Activated CD4-positive, alpha-beta memory T cell treated with anti-CD3 and anti-CD28 coated beads for 36 hours (primary cell): ENCODE measurements around the gene MLC1. TPM values are rescaled to one million over a fixed set of nuclear protein-coding genes. Genes with fewer than 3 reads are reported as not detected.

Experiments used
- CTCF ChIA-PET: fragments of 350-600 bp; sonication (Branson Sonifier 250); formaldehyde crosslinking; loops from one replicate; lab custom pipeline; 2021; ENCODE audit warnings: antibody characterized with exemption, inconsistent platforms; lab: Charles Lee
- POLR2A ChIA-PET: fragments of 350-600 bp; sonication (Branson Sonifier 250); formaldehyde crosslinking; loops from one replicate; lab custom pipeline; 2021; ENCODE audit warnings: antibody characterized with exemption; lab: Charles Lee
- DNase-seq: peaks from one replicate; pipeline ENCODE4 v3.0.0-alpha.2; 2020
- H3K27ac Mint-ChIP-seq: one replicate; pipeline ENCODE4 v1.8.0; 2021; ENCODE audit warnings: mixed read lengths
- H3K27me3 Mint-ChIP-seq: one replicate; pipeline ENCODE4 v1.8.0; 2021; ENCODE audit warnings: mixed read lengths
- H3K36me3 Mint-ChIP-seq: one replicate; pipeline ENCODE4 v1.8.0; 2021; ENCODE audit warnings: mixed read lengths
- H3K4me1 Mint-ChIP-seq: one replicate; pipeline ENCODE4 v1.8.0; 2021; ENCODE audit warnings: low read depth, mixed read lengths
- H3K4me3 Mint-ChIP-seq: one replicate; pipeline ENCODE4 v1.8.0; 2021; ENCODE audit warnings: mild to moderate bottlenecking, mixed read lengths
- H3K9me3 Mint-ChIP-seq: one replicate; pipeline ENCODE4 v1.8.0; 2021; ENCODE audit warnings: mixed read lengths
- intact Hi-C: fragments of 100-400 bp; cut with micrococcal nuclease; formaldehyde crosslinking; loops from one replicate; pipeline ENCODE4 v1.15.1; 2023
- total RNA-seq, 2 experiments: library from RNA; stranded (reverse); gene quantifications; one replicate each; pipeline ENCODE4 v1.2.3, GENCODE V29; 2021

MLC1 gene
- total RNA-seq, 2 experiments from 2014 or later, result not detected

- H3K9me3 Mint-ChIP-seq, result no peaks in the 10 kb centered on the region
- POLR2A ChIA-PET, result no interaction called here
- no peak overlapping the region for H3K4me3 Mint-ChIP-seq
- CTCF ChIA-PET, result no interaction called here
- DNase-seq, result no peak
- H3K27me3 Mint-ChIP-seq, result peaks cover 24% of the 10 kb centered on the region
- intact Hi-C loops, result no loop called here
- H3K27ac Mint-ChIP-seq, result no peak overlapping the region
- peaks cover 13% of the 10 kb centered on the region for H3K4me1 Mint-ChIP-seq
- no peaks in the 10 kb centered on the region for H3K36me3 Mint-ChIP-seq
These were observed 2.2 kb downstream of the MLC1 start for GRCh38 chr22:50082961-50083461.

GRCh38 chr22:50082197-50082715 lies 3.0 kb downstream of the MLC1 start:
- ChIA-PET POLR2A (no interaction called here), CTCF (no interaction called here)
- intact Hi-C loops, result no loop called here
- Mint-ChIP-seq H3K4me1 (peaks cover 13% of the 10 kb centered on the region), H3K36me3 (no peaks in the 10 kb centered on the region), H3K27me3 (peaks cover 20% of the 10 kb centered on the region), H3K9me3 (no peaks in the 10 kb centered on the region), H3K27ac (no peak overlapping the region), H3K4me3 (no peak overlapping the region)
- DNase-seq, result no peak

- Mint-ChIP-seq H3K4me1 (peaks cover 13% of the 10 kb centered on the region), H3K27ac (no peak overlapping the region), H3K27me3 (peaks cover 13% of the 10 kb centered on the region), H3K36me3 (no peaks in the 10 kb centered on the region), H3K9me3 (no peaks in the 10 kb centered on the region), H3K4me3 (no peak overlapping the region)
- ChIA-PET POLR2A (no interaction called here), CTCF (no interaction called here)
- no peak for DNase-seq
- intact Hi-C loops, result no loop called here
These were observed 3.6 kb downstream of the MLC1 start for GRCh38 chr22:50081426-50082196.

GRCh38 chr22:50080077-50080465 lies 5.2 kb downstream of the MLC1 start:
- ChIA-PET CTCF (no interaction called here), POLR2A (no interaction called here)
- no peaks in the 10 kb centered on the region for H3K36me3 Mint-ChIP-seq
- peaks cover 6% of the 10 kb centered on the region for H3K4me1 Mint-ChIP-seq
- no peaks in the 10 kb centered on the region for H3K9me3 Mint-ChIP-seq
- DNase-seq, result no peak
- H3K27ac Mint-ChIP-seq, result no peak overlapping the region
- intact Hi-C loops, result no loop called here
- peaks cover 9% of the 10 kb centered on the region for H3K27me3 Mint-ChIP-seq
- no peak overlapping the region for H3K4me3 Mint-ChIP-seq

- CTCF ChIA-PET, result no interaction called here
- peaks cover 8% of the 10 kb centered on the region for H3K27me3 Mint-ChIP-seq
- no peak overlapping the region for H3K27ac Mint-ChIP-seq
- intact Hi-C loops, result no loop called here
- no peak for DNase-seq
- no peaks in the 10 kb centered on the region for H3K36me3 Mint-ChIP-seq
- H3K4me1 Mint-ChIP-seq, result no peaks in the 10 kb centered on the region
- no peak overlapping the region for H3K4me3 Mint-ChIP-seq
- no peaks in the 10 kb centered on the region for H3K9me3 Mint-ChIP-seq
- POLR2A ChIA-PET, result no interaction called here
These were observed 6.5 kb downstream of the MLC1 start for GRCh38 chr22:50078761-50079160.

GRCh38 chr22:50078246-50078645 lies 7.0 kb downstream of the MLC1 start:
- Mint-ChIP-seq H3K36me3 (no peaks in the 10 kb centered on the region), H3K27me3 (peaks cover 8% of the 10 kb centered on the region), H3K4me1 (no peaks in the 10 kb centered on the region), H3K9me3 (no peaks in the 10 kb centered on the region), H3K4me3 (no peak overlapping the region), H3K27ac (no peak overlapping the region)
- ChIA-PET CTCF (no interaction called here), POLR2A (no interaction called here)
- intact Hi-C loops, result no loop called here
- no peak for DNase-seq

- Mint-ChIP-seq H3K27ac (no peak overlapping the region), H3K9me3 (no peaks in the 10 kb centered on the region), H3K4me1 (no peaks in the 10 kb centered on the region), H3K27me3 (peaks cover 4% of the 10 kb centered on the region), H3K36me3 (no peaks in the 10 kb centered on the region), H3K4me3 (no peak overlapping the region)
- ChIA-PET POLR2A (interaction anchor here (0.7 kb wide), 1 partner anchor 9 kb away, joined by 3 read pairs; no protein-coding TSS in a partner anchor), CTCF (no interaction called here)
- intact Hi-C loops, result no loop called here
- no peak for DNase-seq
These were observed 8.3 kb downstream of the MLC1 start for GRCh38 chr22:50076646-50077535.

GRCh38 chr22:50074551-50075530 lies 10.4 kb downstream of the MLC1 start:
- H3K27ac Mint-ChIP-seq, result no peak overlapping the region
- no peak overlapping the region for H3K4me3 Mint-ChIP-seq
- no peaks in the 10 kb centered on the region for H3K9me3 Mint-ChIP-seq
- no peaks in the 10 kb centered on the region for H3K27me3 Mint-ChIP-seq
- no peak for DNase-seq
- no peaks in the 10 kb centered on the region for H3K4me1 Mint-ChIP-seq
- ChIA-PET POLR2A (interaction anchor here (0.7 kb wide), 1 partner anchor 839 kb away, joined by 4 read pairs; no protein-coding TSS in a partner anchor), CTCF (no interaction called here)
- intact Hi-C loops, result no loop called here
- no peaks in the 10 kb centered on the region for H3K36me3 Mint-ChIP-seq

- CTCF ChIA-PET, result no interaction called here
- intact Hi-C loops, result no loop called here
- Mint-ChIP-seq H3K4me3 (no peak overlapping the region), H3K4me1 (no peaks in the 10 kb centered on the region), H3K9me3 (no peaks in the 10 kb centered on the region), H3K36me3 (no peaks in the 10 kb centered on the region), H3K27me3 (no peaks in the 10 kb centered on the region), H3K27ac (no peak overlapping the region)
- POLR2A ChIA-PET, result no interaction called here
- DNase-seq, result no peak
These were observed 11.2 kb downstream of the MLC1 start for GRCh38 chr22:50074056-50074455.

GRCh38 chr22:50072714-50073538 lies 12.3 kb downstream of the MLC1 start:
- Mint-ChIP-seq H3K36me3 (no peaks in the 10 kb centered on the region), H3K9me3 (no peaks in the 10 kb centered on the region), H3K4me1 (no peaks in the 10 kb centered on the region), H3K27ac (no peak overlapping the region), H3K27me3 (no peaks in the 10 kb centered on the region), H3K4me3 (no peak overlapping the region)
- ChIA-PET CTCF (no interaction called here), POLR2A (no interaction called here)
- intact Hi-C loops, result no loop called here
- no peak for DNase-seq

- intact Hi-C loops, result no loop called here
- Mint-ChIP-seq H3K9me3 (no peaks in the 10 kb centered on the region), H3K36me3 (no peaks in the 10 kb centered on the region), H3K4me1 (no peaks in the 10 kb centered on the region), H3K4me3 (no peak overlapping the region), H3K27ac (no peak overlapping the region), H3K27me3 (no peaks in the 10 kb centered on the region)
- DNase-seq, result no peak
- POLR2A ChIA-PET, result no interaction called here
- CTCF ChIA-PET, result no interaction called here
These were observed 13.1 kb downstream of the MLC1 start for GRCh38 chr22:50072167-50072555.
